GM11168 (cell line): ENCODE measurements around the gene ZMAT5.

Experiments used
- in situ Hi-C: fragments of 300-500 bp; cut with MboI; formaldehyde crosslinking; loops from one replicate; pipeline ENCODE4 v1.12.0; 2022; ENCODE audit warnings: low sequenced_read_pairs; ENCODE audit not compliant: unreplicated experiment

The ZMAT5 gene, protein sequence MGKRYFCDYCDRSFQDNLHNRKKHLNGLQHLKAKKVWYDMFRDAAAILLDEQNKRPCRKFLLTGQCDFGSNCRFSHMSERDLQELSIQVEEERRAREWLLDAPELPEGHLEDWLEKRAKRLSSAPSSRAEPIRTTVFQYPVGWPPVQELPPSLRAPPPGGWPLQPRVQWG

DNA sequence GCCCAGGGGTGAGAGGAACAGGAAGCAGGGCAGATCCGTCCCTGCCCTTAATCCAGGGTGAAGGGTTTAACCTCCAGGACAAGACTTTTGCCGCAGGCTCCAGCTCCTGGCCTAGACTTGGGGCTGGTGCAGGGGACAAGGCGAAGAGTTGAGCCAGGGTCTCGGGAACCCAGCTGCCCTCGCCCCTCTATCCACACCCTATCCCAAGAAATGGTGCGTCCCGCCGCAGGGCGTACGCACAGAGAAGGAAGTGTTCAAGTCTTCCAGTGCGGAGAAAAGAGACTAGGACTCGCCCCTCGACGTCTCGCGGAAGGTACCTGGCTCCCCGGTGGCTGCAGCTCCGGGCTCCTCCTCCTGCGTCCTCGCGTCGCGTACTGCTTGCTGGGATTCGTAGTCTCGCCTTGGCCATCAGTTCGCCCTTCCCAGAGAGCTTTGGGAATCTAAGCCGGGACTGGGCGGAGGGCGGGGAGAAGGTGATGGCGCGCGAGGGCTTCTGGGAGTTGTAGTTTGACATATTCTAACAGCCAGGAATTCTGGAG is at the start of gene ZMAT5:
Gene ZMAT5, minus strand, starts transcription at position 376 of the 539 bp plus-strand sequence. CDS start 18,463 bp downstream, outside the sequence.
- in situ Hi-C loops: no loop called here

DNA sequence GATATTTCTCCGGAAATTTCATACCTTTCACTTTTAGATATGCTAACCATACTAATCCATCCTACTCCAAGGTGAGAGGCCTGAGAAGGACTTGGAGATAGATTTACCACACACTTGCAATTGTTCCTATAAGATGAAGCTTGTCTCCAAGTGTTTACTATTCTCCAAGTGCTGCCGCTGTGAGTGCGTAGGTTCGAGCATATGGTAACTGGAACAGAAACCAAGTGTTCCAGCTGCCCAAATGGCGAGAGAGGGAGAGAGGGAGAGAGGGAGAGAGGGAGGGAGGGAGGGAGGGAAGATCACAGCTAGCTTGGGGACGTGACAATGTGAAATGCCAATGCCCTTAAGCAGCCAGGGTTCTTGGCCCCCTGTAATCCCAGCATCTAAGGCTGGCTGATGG is 49.7 kb upstream of the ZMAT5 start:
- in situ Hi-C loops: no loop called here

DNA sequence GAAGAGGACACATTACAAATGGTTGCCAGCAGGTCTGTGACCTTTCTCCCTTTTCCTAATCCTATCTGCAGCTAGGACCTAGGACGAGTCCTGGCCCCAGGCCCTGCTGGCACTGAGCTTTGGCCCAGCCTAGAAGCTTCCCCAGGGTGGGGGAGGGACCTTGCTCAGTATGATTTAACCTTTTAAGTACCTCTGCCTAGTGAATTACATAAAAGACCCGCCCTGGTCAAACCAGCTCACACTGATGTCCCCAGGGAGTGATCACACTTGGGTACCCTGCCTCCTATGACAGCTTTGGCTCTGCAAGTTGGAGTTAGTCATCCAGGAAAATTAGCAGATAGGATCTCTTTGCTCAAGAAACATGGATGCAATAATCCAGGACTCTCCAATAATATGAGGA is 49.3 kb upstream of the ZMAT5 start:
- in situ Hi-C loops: no loop called here

DNA sequence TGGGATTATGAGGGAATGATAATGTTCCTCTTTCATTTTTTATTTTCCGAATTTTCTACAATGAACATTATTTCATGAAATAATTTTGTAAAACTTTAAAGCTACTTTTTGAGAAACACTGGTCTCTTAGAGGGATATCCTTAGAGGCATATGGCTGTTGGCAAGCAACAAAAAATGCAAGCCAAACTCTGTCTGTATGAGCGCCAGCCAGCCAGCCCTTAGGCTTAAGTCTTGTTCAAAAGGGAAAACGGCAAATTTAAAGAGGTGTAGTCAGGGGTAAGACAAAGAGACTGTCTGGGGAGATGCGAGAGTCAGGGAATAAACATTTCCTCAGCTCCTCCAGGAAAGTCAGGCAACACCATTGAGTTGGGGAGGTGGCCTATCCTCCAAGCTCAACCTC is 48.8 kb upstream of the ZMAT5 start:
- in situ Hi-C loops: no loop called here

DNA sequence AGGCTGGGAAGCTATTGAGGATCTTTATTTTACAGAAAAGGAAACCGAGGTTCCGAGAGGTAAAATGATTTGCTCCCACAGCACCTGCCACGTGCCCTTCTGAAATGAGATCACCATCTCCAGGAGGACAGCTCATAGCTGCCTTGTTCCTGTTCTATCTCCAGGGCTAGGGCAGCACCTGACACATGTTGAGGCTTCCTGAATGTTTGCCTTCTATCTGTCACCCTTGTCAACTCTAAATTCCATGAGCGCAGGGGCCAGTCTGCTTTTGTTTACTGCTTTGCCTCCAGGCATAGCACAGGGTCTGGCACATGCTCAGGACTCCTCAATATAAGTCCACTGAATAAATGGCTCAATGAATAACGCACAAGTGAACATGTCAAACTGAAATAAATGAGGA is 47.2 kb upstream of the ZMAT5 start:
- in situ Hi-C loops: no loop called here

DNA sequence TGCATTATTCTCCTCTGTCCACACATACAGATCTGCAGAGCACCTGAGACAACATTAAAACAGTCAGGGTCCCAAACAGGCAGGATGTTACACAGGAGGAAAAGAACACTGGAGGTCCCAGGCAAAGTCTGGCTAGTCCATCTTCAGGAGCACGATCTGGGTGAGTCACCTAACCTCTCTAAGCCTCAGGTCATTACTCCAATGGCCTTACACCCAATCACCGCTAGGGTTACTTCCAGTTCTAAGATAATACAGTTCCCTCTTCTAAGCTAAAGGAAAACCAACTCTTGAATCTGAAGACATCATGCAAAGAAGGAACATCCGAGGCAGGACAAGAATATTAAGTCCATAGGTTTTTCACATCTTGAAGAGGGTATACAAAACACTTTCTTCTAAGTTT is 46.8 kb upstream of the ZMAT5 start:
- in situ Hi-C loops: no loop called here

DNA sequence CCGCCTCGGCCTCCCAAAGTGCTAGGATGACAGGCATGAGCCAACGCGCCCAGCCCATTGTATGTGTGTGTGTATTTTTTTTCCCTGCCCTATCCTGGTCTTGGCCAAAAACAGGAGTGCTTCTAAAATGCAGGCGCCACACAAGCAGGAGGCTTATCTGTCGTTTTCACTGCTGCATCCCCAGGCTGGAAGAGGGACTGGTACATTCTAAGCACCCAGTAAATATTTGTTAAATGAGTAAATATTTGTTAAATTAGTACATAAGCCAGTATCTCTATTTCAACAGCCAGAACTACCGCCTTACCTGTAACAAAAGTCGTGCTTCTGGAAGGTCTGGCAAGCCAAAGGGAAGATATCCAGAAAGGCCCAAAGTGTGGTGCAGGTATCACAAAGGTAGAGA is 46.3 kb upstream of the ZMAT5 start:
- in situ Hi-C loops: no loop called here

DNA sequence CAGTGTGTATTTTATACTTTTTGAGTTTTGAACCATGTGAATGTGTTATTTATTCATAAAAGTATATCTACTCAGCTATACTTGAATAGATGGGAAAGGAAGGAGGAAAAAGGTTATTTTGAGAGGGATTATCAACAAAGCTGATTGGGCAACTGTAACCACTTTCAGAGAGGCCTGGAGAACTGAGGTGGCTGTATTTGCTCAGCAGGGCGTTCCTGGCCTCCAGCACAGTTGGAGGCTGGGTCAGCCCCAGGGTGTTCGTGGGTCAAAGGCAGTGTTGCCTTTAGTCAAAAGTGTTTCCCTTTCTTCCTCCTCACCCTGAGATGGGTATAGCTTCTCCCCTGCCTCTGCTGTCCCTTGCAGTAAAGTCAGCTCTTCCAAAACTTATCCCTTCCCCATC is 44.6 kb upstream of the ZMAT5 start:
- in situ Hi-C loops: no loop called here

DNA sequence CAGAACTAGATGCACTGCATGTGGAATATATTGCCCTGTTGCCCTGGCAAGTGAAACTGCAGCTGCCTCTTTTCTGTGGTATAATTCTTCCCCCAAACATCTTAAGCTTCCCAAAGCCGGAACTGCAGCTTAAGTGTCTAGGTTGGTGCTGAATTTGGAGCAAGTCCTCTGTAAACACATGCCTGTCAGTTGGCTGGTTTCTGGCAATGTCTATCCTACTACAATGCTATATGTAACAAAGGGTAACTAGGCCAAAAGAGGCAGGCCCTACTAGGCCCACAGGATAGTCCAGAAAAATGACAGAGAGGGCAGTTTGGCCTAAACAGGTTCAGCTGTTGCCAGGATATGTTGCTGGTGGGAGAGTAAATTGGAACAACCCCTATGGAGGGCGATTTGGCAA is 43.4 kb upstream of the ZMAT5 start:
- in situ Hi-C loops: no loop called here

DNA sequence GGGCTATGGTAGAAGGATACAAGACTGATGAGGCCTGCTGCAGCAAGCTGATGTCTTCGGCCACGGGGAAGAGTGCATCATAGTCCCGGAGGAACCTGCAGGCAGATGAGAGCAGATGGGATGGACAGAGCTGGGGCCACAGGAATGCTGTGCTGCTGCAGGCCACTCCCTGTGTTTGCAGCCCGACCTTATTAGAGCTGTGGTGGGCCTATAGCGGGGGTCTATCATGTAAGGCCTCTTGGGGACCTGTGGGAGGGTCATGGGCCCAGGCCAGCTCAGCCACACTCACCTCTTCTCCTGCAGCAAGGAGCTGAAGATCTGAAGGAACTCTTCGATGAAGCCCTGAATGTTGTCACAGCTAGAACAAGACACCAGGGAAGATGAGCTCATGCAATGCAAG is 39.4 kb upstream of the ZMAT5 start:
- in situ Hi-C loops: no loop called here

DNA sequence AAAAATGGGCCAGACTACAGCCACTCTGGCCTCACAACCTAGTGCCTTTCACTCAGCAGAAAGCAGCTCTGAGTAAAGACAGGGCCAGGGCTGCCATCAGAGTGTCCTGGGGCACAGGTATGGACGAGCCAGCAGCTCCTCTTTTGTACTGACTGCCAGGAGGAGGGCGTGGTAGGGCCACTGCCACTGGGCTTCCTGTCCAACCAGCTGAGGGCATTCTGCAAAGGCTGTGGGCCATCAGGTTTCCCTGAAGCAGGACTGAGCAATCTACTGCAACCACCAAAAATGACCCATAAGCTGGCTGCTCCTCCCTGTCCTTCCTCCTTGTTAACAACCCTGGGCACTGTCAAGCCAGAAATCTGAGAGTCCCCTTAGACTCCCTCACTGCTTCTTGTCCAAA is 38.2 kb upstream of the ZMAT5 start:
- in situ Hi-C loops: no loop called here

DNA sequence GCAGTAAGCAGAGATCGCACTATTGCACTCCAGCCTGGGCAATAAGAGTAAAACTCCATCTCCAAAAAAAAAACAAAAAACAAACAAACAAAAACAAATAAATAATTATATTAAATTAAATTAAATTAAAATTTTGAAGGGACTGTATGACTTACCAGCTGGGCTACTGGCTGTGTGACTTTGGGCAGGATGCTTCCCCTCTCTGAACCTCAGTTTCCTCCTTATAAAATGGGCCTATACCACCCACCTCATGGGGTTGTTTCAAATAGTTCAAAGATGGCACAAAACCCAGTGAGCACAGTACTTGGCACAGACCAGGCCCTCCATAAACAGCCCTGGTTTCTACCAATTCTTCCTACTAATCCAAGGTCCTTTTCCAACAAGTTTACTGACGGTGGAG is 36.4 kb upstream of the ZMAT5 start:
- in situ Hi-C loops: no loop called here

DNA sequence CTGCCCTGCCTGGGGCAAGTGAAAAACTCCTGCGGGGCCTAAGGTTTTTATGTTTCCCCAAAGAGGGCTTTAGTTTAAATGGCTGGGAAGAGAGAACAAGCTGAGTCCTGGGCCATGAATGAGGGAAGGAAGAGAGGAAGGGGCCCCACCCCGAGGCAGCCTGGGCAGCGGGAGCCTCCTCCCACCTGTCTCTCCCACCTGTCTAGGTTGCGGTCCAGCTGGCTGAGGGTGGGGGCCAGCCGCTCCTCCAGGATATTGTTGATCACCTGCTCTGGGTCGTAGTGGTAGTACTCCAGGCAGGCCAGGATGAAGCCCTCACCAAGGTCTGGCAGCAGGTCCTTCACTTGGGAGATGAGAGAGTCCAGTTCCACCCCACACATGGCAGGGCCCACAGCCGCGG is 35.0 kb upstream of the ZMAT5 start:
- in situ Hi-C loops: no loop called here

DNA sequence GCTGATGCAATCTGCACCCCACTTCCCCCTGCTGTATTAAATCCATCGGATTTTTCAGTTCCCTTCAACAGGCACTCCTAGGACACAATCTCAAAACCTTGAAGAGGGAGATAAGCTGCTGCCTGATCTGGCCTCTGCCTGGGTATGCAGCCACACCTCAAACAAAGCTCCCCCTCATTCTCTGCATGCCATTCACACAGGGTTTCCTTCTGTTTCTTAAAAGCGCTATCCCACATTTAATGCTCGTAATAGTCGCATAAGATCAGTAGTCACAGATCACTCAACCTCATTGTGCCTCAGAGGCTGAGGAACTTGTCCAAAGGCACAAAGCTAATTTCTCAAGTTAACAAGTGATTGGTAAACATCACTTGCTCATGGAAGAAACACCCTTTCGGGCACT is 34.3 kb upstream of the ZMAT5 start:
- in situ Hi-C loops: no loop called here

DNA sequence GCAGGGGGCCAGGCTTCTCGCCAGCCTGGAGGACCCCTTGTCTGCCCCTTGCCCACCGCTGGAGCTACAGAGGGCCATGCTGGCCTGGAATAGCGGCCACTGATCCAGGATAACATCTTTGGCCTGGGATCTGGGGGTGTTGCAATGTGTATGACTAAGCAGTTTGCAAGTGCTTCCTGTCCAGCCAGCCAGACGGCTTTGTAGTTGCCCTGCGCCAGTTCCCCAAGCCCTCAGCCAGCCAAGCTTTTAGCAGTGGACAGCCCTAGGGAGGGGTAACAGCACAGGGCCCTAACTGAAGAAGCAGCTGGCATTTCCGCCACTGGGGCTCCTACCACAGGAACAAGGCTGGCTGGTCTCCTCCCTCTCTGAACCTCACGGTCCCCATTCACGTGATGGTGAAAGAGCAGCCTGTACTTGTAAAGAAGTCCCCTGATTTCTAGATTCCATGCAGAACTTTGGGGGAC is 32.4 kb upstream of the ZMAT5 start:
- in situ Hi-C loops: no loop called here

DNA sequence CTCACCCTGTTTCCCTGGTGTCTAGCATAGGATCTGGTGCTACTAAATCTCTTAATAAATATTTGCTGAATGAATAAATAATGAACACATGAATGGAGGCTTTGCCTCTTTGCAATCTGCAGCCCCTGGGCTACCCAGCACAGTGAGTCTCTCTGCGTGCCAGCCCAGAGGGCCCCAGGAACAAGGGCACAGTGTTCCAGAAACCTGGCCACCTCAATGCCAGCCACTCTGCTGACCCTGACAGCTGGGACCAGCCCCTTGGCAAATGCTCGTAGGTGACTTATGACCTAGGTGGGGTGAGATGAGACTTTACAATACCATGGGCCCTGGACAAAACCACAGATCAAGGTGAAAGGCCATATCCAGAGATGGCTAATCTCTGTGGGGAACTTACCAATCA is 32.0 kb upstream of the ZMAT5 start:
- in situ Hi-C loops: no loop called here

DNA sequence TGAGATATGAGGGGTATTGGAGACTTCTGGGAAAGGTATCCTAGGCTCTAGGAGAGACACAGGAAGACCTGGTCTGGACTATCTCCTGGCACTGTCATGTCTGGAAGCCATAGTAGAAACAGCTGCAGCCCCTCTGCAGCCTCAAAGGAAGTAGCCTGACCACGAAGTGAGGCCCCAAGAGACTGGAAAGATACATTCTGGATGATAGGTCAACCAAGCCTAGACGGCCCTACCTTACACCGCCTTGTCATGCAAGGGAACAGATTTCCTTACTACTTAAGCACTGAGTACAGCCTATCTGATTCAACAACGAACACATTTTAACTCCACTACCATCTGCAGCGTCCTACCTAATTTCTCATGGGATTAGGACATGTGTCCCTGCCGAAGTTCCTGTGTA is 31.5 kb upstream of the ZMAT5 start:
- in situ Hi-C loops: no loop called here

DNA sequence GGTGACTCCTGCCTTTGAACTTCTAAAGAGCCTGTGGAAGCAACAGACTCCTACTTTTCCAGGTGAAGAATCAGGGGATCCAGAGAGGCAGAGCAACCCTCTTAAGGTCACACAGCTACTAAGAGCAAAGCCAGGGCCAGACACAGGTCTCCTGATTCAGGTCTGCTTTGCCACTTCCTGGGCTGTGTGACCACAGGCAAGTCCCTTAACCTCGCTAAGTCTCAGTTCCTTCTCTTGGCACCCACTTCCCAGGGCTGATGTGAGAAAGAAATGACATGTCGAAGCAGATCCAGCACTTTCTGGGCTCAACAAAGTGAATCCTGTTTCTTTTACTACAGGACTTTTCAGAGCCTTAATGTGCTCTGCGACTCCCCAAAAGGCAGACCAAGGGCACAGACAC is 30.5 kb upstream of the ZMAT5 start:
- in situ Hi-C loops: no loop called here

DNA sequence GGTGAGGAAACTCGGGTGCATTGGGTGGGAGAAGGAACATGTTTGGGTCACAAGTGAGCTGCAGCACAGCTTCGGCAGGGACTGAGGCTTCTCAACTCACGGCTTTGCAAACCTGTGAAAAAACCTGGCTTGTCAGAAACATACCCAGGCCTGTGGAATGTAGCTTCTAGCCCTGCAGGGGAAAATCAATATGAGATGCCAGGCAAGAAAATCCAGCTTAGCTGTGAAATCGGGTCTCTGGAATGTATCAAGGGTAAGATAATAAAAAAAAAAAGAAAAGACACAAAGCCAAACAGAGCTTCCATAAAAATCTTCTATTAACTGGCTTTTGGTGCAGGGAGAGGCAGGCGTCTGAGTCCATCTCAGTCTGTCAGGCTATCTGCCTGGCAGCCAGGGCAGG is 28.9 kb upstream of the ZMAT5 start:
- in situ Hi-C loops: no loop called here

DNA sequence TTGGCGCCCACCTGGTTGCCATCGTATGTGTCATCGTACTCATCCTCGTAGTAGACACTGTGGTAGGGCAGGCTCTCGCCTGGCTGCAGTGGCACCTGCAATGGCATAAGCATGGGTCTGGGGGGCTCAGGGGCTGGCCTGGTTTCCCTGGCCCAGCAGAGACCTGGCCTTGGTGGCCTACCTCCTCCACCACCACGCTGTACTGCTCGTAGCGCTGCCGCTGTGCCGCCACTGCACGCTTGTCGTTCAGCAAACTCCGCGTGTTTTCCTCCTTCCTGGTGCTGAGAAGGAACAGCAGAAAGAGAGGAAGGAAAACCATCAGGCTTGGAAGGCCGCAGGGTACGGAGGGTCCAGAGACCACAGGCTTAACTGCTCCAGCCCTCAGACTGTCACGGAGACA is 26.6 kb upstream of the ZMAT5 start:
- in situ Hi-C loops: no loop called here

DNA sequence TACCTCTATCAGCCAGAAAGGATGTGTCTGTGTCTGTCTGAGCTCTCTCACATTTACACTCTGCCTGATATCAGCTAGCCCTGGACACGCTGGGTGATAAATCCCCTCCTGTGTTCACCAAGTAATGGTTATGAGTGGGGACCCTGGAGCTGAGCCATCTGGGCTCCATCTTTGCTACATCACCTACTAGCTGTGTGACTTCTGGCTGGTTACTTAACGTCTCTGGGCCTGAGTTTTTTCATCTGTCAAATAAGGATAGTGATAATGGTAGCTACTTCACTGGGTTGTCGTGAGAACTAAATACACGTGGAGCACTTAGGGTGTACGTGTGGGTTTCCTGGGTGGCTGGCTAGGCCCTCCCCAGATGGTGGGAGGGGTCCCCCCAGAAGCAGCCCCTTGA is 23.3 kb upstream of the ZMAT5 start:
- in situ Hi-C loops: no loop called here
